H9 (cell line): ENCODE data around the gene BUB1. TPM values are rescaled to one million over a fixed set of nuclear protein-coding genes. Genes with fewer than 3 reads are reported as not detected.
A peak's percentile ranks its signal among the peaks of the same experiment; 100 is the strongest.

Source experiments
- DNase-seq: peaks from one replicate; pipeline ENCODE4 v3.0.0-alpha.2; 2017
- H2AFZ ChIP-seq: one replicate; pipeline ENCODE4 v1.6.1; 2013; ENCODE audit warnings: mild to moderate bottlenecking, low read length, control low read depth, moderate library complexity
- H2AK5ac ChIP-seq: 2 replicates; pipeline ENCODE4 v1.6.1; 2013; ENCODE audit warnings: low read length, control low read depth, mixed read lengths; ENCODE audit not compliant: insufficient read length
- H2BK120ac ChIP-seq: one replicate; pipeline ENCODE4 v1.6.1; 2013; ENCODE audit warnings: low read depth, mild to moderate bottlenecking, low read length, control low read depth, inconsistent platforms; ENCODE audit not compliant: poor library complexity, severe bottlenecking
- H2BK12ac ChIP-seq: 2 replicates; pipeline ENCODE4 v1.6.1; 2013; ENCODE audit warnings: low read length, control low read depth, mixed read lengths, low read depth; ENCODE audit not compliant: insufficient read length
- H2BK15ac ChIP-seq: 2 replicates; pipeline ENCODE4 v1.6.1; 2013; ENCODE audit warnings: low read depth, low read length, control low read depth
- H2BK20ac ChIP-seq: one replicate; pipeline ENCODE4 v1.6.1; 2013; ENCODE audit warnings: low read depth, mild to moderate bottlenecking, low read length, control low read depth, inconsistent platforms; ENCODE audit not compliant: poor library complexity, severe bottlenecking
- H2BK5ac ChIP-seq: 2 replicates; pipeline ENCODE4 v1.6.1; 2013; ENCODE audit warnings: low read length, control low read depth, mixed read lengths; ENCODE audit not compliant: insufficient read length
- H3K14ac ChIP-seq: 2 replicates; pipeline ENCODE4 v1.6.1; 2013; ENCODE audit warnings: low read length, control low read depth; ENCODE audit not compliant: insufficient read depth
- H3K18ac ChIP-seq: 2 replicates; pipeline ENCODE4 v1.6.1; 2013; ENCODE audit warnings: low read depth, mild to moderate bottlenecking, mixed read lengths, low read length, control low read depth; ENCODE audit not compliant: insufficient read length
- H3K23ac ChIP-seq: 2 replicates; pipeline ENCODE4 v1.6.1; 2013; ENCODE audit warnings: low read length, control low read depth, mixed read lengths, low read depth; ENCODE audit not compliant: insufficient read length
- H3K23me2 ChIP-seq: 2 replicates; pipeline ENCODE4 v1.6.1; 2013; ENCODE audit warnings: low read depth, mild to moderate bottlenecking, mixed read lengths, low read length, control low read depth; ENCODE audit not compliant: insufficient read length, poor library complexity, severe bottlenecking
- H3K27ac ChIP-seq: 2 replicates; pipeline ENCODE4 v1.5.1; 2013; ENCODE audit warnings: low read length, control low read depth, mixed read lengths, low read depth; ENCODE audit not compliant: insufficient read length
- H3K27me3 ChIP-seq: 2 replicates; pipeline ENCODE4 v1.6.1; 2013; ENCODE audit warnings: low read length, control low read depth, inconsistent platforms; ENCODE audit not compliant: insufficient read depth
- H3K4ac ChIP-seq: 2 replicates; pipeline ENCODE4 v1.6.1; 2013; ENCODE audit warnings: low read depth, mild to moderate bottlenecking, control low read depth, inconsistent platforms, low read length, moderate library complexity
- H3K4me1 ChIP-seq: 2 replicates; pipeline ENCODE4 v1.6.1; 2013; ENCODE audit warnings: low read length, control low read depth, inconsistent platforms; ENCODE audit not compliant: insufficient read depth
- H3K4me2 ChIP-seq: 2 replicates; pipeline ENCODE4 v1.6.1; 2013; ENCODE audit warnings: low read length, control low read depth, mixed read lengths; ENCODE audit not compliant: insufficient read length, insufficient read depth
- H3K56ac ChIP-seq: 2 replicates; pipeline ENCODE4 v1.6.1; 2013; ENCODE audit warnings: low read depth, mild to moderate bottlenecking, mixed read lengths, low read length, control low read depth; ENCODE audit not compliant: insufficient read length
- H3K79me1 ChIP-seq: 2 replicates; pipeline ENCODE4 v1.6.1; 2013; ENCODE audit warnings: low read depth, mild to moderate bottlenecking, moderate library complexity, low read length, control low read depth, inconsistent platforms; ENCODE audit not compliant: insufficient read depth, poor library complexity, severe bottlenecking
- H3K79me2 ChIP-seq: 2 replicates; pipeline ENCODE4 v1.6.1; 2013; ENCODE audit warnings: low read length, control low read depth, inconsistent platforms; ENCODE audit not compliant: insufficient read depth
- H3K9ac ChIP-seq: 2 replicates; pipeline ENCODE4 v1.6.1; 2013; ENCODE audit warnings: low read length, control low read depth, mixed read lengths; ENCODE audit not compliant: insufficient read length; ENCODE audit errors: extremely low read depth
- H3K9me3 ChIP-seq: one replicate; pipeline ENCODE4 v1.6.1; 2013; ENCODE audit warnings: low read depth, low read length, inconsistent platforms; ENCODE audit not compliant: control insufficient read depth
- H3T11ph ChIP-seq: one replicate; pipeline ENCODE4 v1.6.1; 2013; ENCODE audit warnings: mild to moderate bottlenecking, low read length, control low read depth, inconsistent platforms
- H4K20me1 ChIP-seq: one replicate; pipeline ENCODE4 v1.6.1; 2013; ENCODE audit not compliant: control insufficient read depth, insufficient read length, insufficient read depth
- H4K5ac ChIP-seq: 2 replicates; pipeline ENCODE4 v1.6.1; 2013; ENCODE audit warnings: low read depth, mild to moderate bottlenecking, mixed read lengths, low read length, control low read depth; ENCODE audit not compliant: insufficient read length
- H4K8ac ChIP-seq: replicated peaks from 2 replicates; pipeline ENCODE4 v1.6.1; 2013; ENCODE audit warnings: low read length, control low read depth, mixed read lengths, low read depth; ENCODE audit not compliant: insufficient read length
- H4K91ac ChIP-seq: 2 replicates; pipeline ENCODE4 v1.6.1; 2013; ENCODE audit warnings: low read depth, mild to moderate bottlenecking, moderate library complexity, mixed read lengths, low read length, control low read depth; ENCODE audit not compliant: insufficient read length
- H3K27ac Mint-ChIP-seq, 3 experiments: 2 replicates in 2 of 3; 3 replicates in 1 of 3; pipeline ENCODE4 v1.8.0; 2020 to 2021; ENCODE audit warnings: mixed read lengths in 3 of 3, mild to moderate bottlenecking in 1 of 3, moderate library complexity in 1 of 3
- H3K27me3 Mint-ChIP-seq: 2 replicates; pipeline ENCODE4 v1.8.0; 2021; ENCODE audit warnings: low read depth, mild to moderate bottlenecking, moderate library complexity, mixed read lengths
- H3K36me3 Mint-ChIP-seq, 3 experiments: 2 replicates in 2 of 3; 3 replicates in 1 of 3; pipeline ENCODE4 v1.8.0; 2020 to 2021; ENCODE audit warnings: low read depth in 3 of 3, mixed read lengths in 3 of 3; ENCODE audit not compliant: insufficient read depth in 1 of 3
- H3K4me1 Mint-ChIP-seq, 2 experiments: 2 replicates each; pipeline ENCODE4 v1.8.0; 2020; ENCODE audit warnings: mixed read lengths in 2 of 2
- H3K4me3 Mint-ChIP-seq, 2 experiments: 2 replicates in 1 of 2; 3 replicates in 1 of 2; pipeline ENCODE4 v1.8.0; 2020 to 2021; ENCODE audit warnings: mild to moderate bottlenecking in 2 of 2, mixed read lengths in 2 of 2, moderate library complexity in 1 of 2
- H3K9me3 Mint-ChIP-seq, 2 experiments: 2 replicates in 1 of 2; 3 replicates in 1 of 2; pipeline ENCODE4 v1.8.0; 2020; ENCODE audit warnings: mild to moderate bottlenecking in 2 of 2, mixed read lengths in 2 of 2, moderate library complexity in 1 of 2
- CTCF ChIP-seq: fragments of 200-600 bp; sonication (generic); conservative IDR thresholded peaks from 3 replicates; pipeline ENCODE4 v1.8.0; 2021; ENCODE audit warnings: antibody characterized with exemption, mild to moderate bottlenecking
- WGBS: extraction: QIAGEN DNeasy Blood & Tissue Kit; methylation state at CpG from one replicate; pipeline ENCODE4 v1.1.7; 2013; ENCODE audit warnings: missing lambda C conversion rate, low lambda C conversion rate, mixed read lengths; ENCODE audit not compliant: insufficient read length; ENCODE audit errors: extremely low coverage; 5-methylcytosine and 5-hydroxymethylcytosine counted together
- total RNA-seq: library from RNA; stranded (reverse); gene quantifications from 2 replicates; pipeline ENCODE4 v1.2.1, GENCODE V29; 2021

BUB1 gene
- total RNA-seq, 1 experiment from 2014 or later = 144 TPM

- Mint-ChIP-seq H3K4me1 (peaks cover 72 to 74% of the 10 kb centered on the region in 2 experiments), H3K4me3 (no peak overlapping the region), H3K9me3 (peaks cover 41% of the 10 kb centered on the region in 2 experiments), H3K36me3 (peaks cover 3 to 35% (median 23%) of the 10 kb centered on the region in 3 experiments; a peak in 6 of 7 replicates), H3K27ac (0 out of 7 replicates have a peak overlapping the region, but pooled peaks of 1 of the 3 experiments have one; percentile 5), H3K27me3 (peaks cover 1% of the 10 kb centered on the region; the same call in 1 of the 2 replicates)
- H2AFZ ChIP-seq = no peak overlapping the region
- H2BK120ac ChIP-seq = no peak overlapping the region
- no peak overlapping the region for H4K5ac ChIP-seq
- DNase-seq = no peak
- H3K23ac ChIP-seq = no peak overlapping the region
- H3K14ac ChIP-seq = no peak overlapping the region
- H3K18ac ChIP-seq = no peak overlapping the region
- H3K9me3 ChIP-seq = no peaks in the 10 kb centered on the region
- H3K79me2 ChIP-seq = no peaks in the 10 kb centered on the region
- peaks cover 7% of the 10 kb centered on the region for H3K23me2 ChIP-seq
- no peaks in the 10 kb centered on the region; the same call in 1 of the 2 replicates for H3K27me3 ChIP-seq
- no peak overlapping the region for H2AK5ac ChIP-seq
- H2BK12ac ChIP-seq = no peak overlapping the region
- no peak overlapping the region for H2BK5ac ChIP-seq
- H3K4me2 ChIP-seq = no peak overlapping the region
- H2BK15ac ChIP-seq = no peak overlapping the region
- no peak for TF ChIP-seq CTCF
- no peak overlapping the region for H3K27ac ChIP-seq
- no peak overlapping the region for H3T11ph ChIP-seq
- WGBS = no CpG with 5 or more reads among the region's 1 CpG
- H3K4ac ChIP-seq = no peak overlapping the region
- H4K20me1 ChIP-seq = no peaks in the 10 kb centered on the region
- H3K79me1 ChIP-seq = no peaks in the 10 kb centered on the region
- no peak overlapping the region for H3K9ac ChIP-seq
- H2BK20ac ChIP-seq = no peak overlapping the region
- H4K91ac ChIP-seq = no peak overlapping the region
- H4K8ac ChIP-seq = no peak overlapping the region
- H3K56ac ChIP-seq = no peak overlapping the region
- H3K4me1 ChIP-seq = no peaks in the 10 kb centered on the region
Observed at GRCh38 chr2:110682872-110683271, 5.0 kb upstream of the BUB1 start.
